Activated CD8-positive, alpha-beta memory T cell treated with anti-CD3 and anti-CD28 coated beads for 36 hours (primary cell): ENCODE data around the gene RRAGC. TPM values are rescaled to one million over a fixed set of nuclear protein-coding genes. Genes with fewer than 3 reads are reported as not detected.

Experiments
- CTCF ChIA-PET: fragments of 350-600 bp; sonication (Branson Sonifier 250); formaldehyde crosslinking; loops from one replicate; lab custom pipeline; 2021; ENCODE audit warnings: antibody characterized with exemption; lab: Charles Lee
- POLR2A ChIA-PET: fragments of 350-600 bp; sonication (Branson Sonifier 250); formaldehyde crosslinking; loops from one replicate; lab custom pipeline; 2021; ENCODE audit warnings: antibody characterized with exemption; lab: Charles Lee
- total RNA-seq, 2 experiments: library from RNA; stranded (reverse); gene quantifications; one replicate each; pipeline ENCODE4 v1.2.3, GENCODE V29; 2021

RRAGC gene
- 10 to 100 TPM; 14.6 to 15.3 TPM for total RNA-seq

- CTCF ChIA-PET: no interaction called here
- POLR2A ChIA-PET: interaction anchor here (0.9 to 1.2 kb wide), 3 partner anchors 11 to 167 kb away, joined by 3 to 7 read pairs (median 6); partner anchors contain the start of gene NDUFS5
Measured at GRCh38 chr1:38859561-38860453, at the start of gene RRAGC. Gene RRAGC (minus strand): TSS chr1:38859772. CDS start chr1:38859646, 126 bp downstream.

- POLR2A ChIA-PET: no interaction called here
- CTCF ChIA-PET: no interaction called here
Measured at GRCh38 chr1:38908821-38909220, 49.2 kb upstream of the RRAGC start.

- CTCF ChIA-PET: no interaction called here
- POLR2A ChIA-PET: no interaction called here
Measured at GRCh38 chr1:38905985-38906384, 46.4 kb upstream of the RRAGC start.

- ChIA-PET POLR2A (no interaction called here), CTCF (no interaction called here)
Measured at GRCh38 chr1:38899560-38899959, 40.0 kb upstream of the RRAGC start.

GRCh38 chr1:38898653-38899230 lies 39.2 kb upstream of the RRAGC start:
- POLR2A ChIA-PET: no interaction called here

GRCh38 chr1:38896169-38896568 lies 36.6 kb upstream of the RRAGC start:
- CTCF ChIA-PET: interaction anchor here (0.9 kb wide), 1 partner anchor 10 kb away, joined by 3 read pairs; no protein-coding TSS in a partner anchor
- POLR2A ChIA-PET: interaction anchor here (0.6 kb wide), 1 partner anchor 1189 kb away, joined by 3 read pairs; no protein-coding TSS in a partner anchor

More at GRCh38 chr1:38898653-38899230, 39.2 kb upstream of the RRAGC start:
- CTCF ChIA-PET: no interaction called here

GRCh38 chr1:38892976-38893375 lies 33.4 kb upstream of the RRAGC start:
- ChIA-PET POLR2A (no interaction called here), CTCF (no interaction called here)

GRCh38 chr1:38891753-38892152 lies 32.2 kb upstream of the RRAGC start:
- POLR2A ChIA-PET: no interaction called here
- CTCF ChIA-PET: no interaction called here

- ChIA-PET CTCF (no interaction called here), POLR2A (no interaction called here)
Measured at GRCh38 chr1:38889589-38889988, 30.0 kb upstream of the RRAGC start.

GRCh38 chr1:38888423-38889333 lies 29.1 kb upstream of the RRAGC start:
- CTCF ChIA-PET: no interaction called here
- POLR2A ChIA-PET: no interaction called here

- POLR2A ChIA-PET: no interaction called here
- CTCF ChIA-PET: no interaction called here
Measured at GRCh38 chr1:38885092-38885491, 25.5 kb upstream of the RRAGC start.

GRCh38 chr1:38881487-38881886 lies 21.9 kb upstream of the RRAGC start, which contains the start of gene GJA9:
Gene GJA9 (minus strand): TSS chr1:38881587. CDS start chr1:38876098, 5,489 bp downstream.
- CTCF ChIA-PET: interaction anchor here (0.6 kb wide), 1 partner anchor 83 kb away, joined by 3 read pairs; no protein-coding TSS in a partner anchor

GRCh38 chr1:38875811-38876210 lies 16.2 kb upstream of the RRAGC start:
- CTCF ChIA-PET: no interaction called here
- POLR2A ChIA-PET: no interaction called here

More at GRCh38 chr1:38881487-38881886, 21.9 kb upstream of the RRAGC start, which contains the start of gene GJA9:
- POLR2A ChIA-PET: interaction anchor here (0.6 kb wide), 1 partner anchor 580 kb away, joined by 5 read pairs; no protein-coding TSS in a partner anchor

GRCh38 chr1:38873027-38873969 lies 13.7 kb upstream of the RRAGC start, which contains the start of gene MYCBP:
Gene MYCBP (minus strand): TSS chr1:38873348. CDS start chr1:38873305, 43 bp downstream.
- ChIA-PET CTCF (interaction anchor here (2.4 kb wide), 1 partner anchor 11 kb away, joined by 5 read pairs; no protein-coding TSS in a partner anchor), POLR2A (interaction anchor here (0.5 kb wide), 1 partner anchor 127 kb away, joined by 3 read pairs; no protein-coding TSS in a partner anchor)

GRCh38 chr1:38872401-38873026 lies 12.9 kb upstream of the RRAGC start:
- POLR2A ChIA-PET: interaction anchor here (0.7 kb wide), 1 partner anchor 154 kb away, joined by 3 read pairs; the partner anchor contains the start of gene NDUFS5
- CTCF ChIA-PET: interaction anchor here (1.3 to 2.4 kb wide), 2 partner anchors 11 to 20 kb away, joined by 3 to 5 read pairs; no protein-coding TSS in a partner anchor

GRCh38 chr1:38870996-38871395 lies 11.4 kb upstream of the RRAGC start:
- ChIA-PET CTCF (no interaction called here), POLR2A (interaction anchor here (0.7 to 1.9 kb wide), 4 partner anchors 12 to 155 kb away, joined by 3 to 7 read pairs (median 4); partner anchors contain the start of genes NDUFS5 and RRAGC)

GRCh38 chr1:38867208-38867607 lies 7.6 kb upstream of the RRAGC start:
- CTCF ChIA-PET: no interaction called here
- POLR2A ChIA-PET: no interaction called here
